Measurements from ENCODE around the gene SSBP4. TPM values are rescaled to one million over a fixed set of nuclear protein-coding genes. Genes with fewer than 3 reads are reported as not detected.
"Not testable (repeated sequence)": the region's sequence is repeated elsewhere in the genome, so short reads cannot be mapped to it uniquely, and the experiment has no call there.

The SSBP4 gene
- total RNA-seq, 4 donors from 2014 or later, result 29.9 to 62.9 (median 43.7) TPM

DNA sequence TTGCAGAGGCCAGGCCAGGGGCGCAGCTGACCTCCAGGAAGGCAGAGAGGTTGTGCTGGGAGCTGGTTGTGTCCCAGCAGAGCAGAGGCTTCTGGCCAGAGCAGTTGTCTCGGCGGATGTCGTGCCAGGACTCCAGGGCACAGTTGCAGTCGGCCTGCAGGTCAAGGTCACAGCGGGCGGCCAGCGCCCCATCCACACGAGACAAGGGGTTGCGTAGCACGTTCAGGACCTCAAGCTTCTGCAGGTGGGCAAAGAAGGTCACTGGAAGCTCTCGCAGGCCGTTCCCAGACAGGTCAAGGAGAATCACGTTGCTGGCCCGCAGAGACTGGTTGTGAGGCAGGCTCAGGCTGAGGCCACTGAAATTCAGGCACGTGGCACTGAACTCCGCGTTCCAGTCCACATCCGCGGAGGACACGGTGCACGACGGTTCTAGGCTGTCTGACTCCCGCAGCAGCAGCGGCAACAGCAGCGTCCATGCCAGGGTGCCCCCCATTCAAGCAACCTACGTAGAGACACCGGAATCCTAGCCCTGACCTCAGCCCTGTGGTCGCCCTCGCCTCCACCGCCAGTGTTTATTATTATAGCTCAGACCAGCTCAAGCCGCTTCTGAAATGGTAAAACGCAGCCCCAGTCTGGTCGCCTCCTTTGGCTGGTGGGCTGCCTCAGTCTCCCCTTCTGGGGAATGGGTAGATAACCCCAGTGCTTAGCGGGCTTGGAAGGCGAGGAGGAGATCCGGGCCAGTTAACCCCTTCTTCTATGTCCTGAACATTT is 22.5 kb upstream of the SSBP4 start:
- DNase-seq (ENCODE audit: low spot score), result no peak
- TF ChIP-seq, protein P1, sequence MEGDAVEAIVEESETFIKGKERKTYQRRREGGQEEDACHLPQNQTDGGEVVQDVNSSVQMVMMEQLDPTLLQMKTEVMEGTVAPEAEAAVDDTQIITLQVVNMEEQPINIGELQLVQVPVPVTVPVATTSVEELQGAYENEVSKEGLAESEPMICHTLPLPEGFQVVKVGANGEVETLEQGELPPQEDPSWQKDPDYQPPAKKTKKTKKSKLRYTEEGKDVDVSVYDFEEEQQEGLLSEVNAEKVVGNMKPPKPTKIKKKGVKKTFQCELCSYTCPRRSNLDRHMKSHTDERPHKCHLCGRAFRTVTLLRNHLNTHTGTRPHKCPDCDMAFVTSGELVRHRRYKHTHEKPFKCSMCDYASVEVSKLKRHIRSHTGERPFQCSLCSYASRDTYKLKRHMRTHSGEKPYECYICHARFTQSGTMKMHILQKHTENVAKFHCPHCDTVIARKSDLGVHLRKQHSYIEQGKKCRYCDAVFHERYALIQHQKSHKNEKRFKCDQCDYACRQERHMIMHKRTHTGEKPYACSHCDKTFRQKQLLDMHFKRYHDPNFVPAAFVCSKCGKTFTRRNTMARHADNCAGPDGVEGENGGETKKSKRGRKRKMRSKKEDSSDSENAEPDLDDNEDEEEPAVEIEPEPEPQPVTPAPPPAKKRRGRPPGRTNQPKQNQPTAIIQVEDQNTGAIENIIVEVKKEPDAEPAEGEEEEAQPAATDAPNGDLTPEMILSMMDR (IDR thresholded peaks at IDR 0.05), result no peak
- ATAC-seq (ENCODE audit: low FRiP score), result no peak

DNA sequence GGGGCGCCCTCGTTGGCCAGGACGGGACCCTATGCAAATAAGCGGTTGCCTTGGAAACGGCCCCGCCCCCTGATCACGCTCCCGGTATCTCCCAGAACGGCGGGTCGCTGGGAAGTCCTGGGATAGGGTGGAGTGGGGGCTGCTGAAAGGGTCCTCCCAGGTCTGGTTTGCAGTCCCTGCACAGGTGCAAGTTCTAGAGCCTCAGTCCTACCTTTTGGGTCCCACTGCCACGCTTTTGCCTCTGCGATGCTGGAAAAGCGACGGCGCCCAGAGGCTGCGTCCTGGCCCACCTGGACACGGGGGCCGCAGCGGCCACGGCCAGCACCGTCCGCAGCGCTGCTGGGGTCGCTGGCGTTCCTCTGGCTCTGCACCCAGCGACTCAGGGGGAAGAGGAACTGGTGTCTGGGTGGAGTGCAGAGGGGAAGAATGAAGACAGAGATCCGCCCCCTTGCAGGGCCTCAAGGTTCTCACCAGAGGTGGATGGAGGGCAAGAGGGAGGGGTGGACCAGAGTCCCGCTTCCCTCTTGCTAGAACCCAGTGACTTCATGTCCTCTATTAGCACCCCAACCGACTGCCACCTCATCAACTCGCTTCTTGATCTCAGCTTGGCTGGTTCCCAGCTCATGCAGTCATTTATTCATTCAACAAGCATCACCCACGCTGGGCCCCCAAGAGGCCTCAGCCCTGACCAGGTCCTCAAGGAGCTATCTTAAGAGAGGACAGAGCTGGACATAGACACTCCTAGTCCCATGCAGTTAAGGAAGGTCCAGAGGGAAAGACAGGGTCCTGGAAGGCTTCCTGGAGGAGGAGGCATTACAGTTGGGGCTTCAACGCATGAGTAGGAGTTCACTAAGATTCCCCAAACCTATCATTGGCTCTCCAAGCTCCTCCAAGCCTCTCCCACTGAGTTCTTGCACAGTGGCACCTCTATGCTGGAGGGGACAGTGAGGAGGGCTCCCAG is 21.7 kb upstream of the SSBP4 start, which contains the start of gene LRRC25:
Gene LRRC25, minus strand, starts transcription at position 381 of the 961 bp plus-strand sequence. CDS start 659 bp downstream, outside the sequence.
- TF ChIP-seq, protein P1 (IDR thresholded peaks at IDR 0.05), result no peak
- ATAC-seq (ENCODE audit: low FRiP score), result peak; percentile 31
- DNase-seq (ENCODE audit: low spot score), result no peak

DNA sequence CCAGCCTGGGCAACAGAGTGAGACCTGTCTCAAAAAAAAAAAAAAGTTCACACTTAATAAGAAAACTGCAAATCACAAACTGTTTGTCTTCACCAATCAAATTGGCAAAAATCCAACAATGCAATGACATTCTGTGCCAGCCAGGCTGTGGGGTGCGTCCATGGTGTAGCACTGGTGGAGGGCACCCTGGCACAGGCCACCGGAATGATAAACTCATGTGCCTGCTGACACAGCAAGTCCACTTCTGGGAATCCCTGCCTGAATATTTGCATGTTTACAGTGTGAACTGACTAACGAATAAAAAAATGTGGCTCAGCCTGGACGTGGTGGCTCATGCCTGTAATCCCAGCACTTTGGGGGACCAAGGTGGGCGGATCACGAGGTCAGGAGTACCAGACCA is 20.2 kb upstream of the SSBP4 start:
- DNase-seq (ENCODE audit: low spot score) (no peak), ATAC-seq (ENCODE audit: low FRiP score) (peak; percentile 44)
- TF ChIP-seq, protein P1 (IDR thresholded peaks at IDR 0.05), result no peak

DNA sequence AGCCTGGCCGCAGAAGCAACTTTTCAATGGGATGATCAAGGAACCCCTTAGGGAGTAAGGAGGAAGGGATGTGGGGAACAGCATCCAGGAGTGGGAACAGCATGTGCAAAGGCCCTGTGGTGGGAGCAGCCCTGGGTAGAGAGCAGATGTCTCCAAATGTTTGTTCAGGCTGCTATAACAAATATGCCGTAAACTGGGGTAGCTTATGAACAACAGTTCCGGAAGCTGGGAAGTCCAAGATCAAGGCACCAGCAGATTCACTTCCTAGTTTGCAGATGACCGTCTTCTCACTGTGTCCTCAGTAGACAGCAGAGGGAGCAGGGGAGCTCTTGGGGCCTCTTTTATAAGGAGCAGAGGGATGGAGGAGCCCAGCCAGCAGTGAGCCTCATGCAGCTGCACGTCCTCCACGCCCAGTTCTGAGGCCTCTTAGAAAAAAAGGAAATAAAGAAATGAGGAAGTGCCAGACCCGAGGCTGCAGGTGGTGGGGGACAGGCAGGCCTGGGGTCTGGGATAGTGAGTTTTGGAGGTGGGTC is 17.6 kb upstream of the SSBP4 start:
- TF ChIP-seq, protein P1 (IDR thresholded peaks at IDR 0.05), result no peak
- no peak for DNase-seq (ENCODE audit: low spot score)
- peak; percentile 7 for ATAC-seq (ENCODE audit: low FRiP score)

DNA sequence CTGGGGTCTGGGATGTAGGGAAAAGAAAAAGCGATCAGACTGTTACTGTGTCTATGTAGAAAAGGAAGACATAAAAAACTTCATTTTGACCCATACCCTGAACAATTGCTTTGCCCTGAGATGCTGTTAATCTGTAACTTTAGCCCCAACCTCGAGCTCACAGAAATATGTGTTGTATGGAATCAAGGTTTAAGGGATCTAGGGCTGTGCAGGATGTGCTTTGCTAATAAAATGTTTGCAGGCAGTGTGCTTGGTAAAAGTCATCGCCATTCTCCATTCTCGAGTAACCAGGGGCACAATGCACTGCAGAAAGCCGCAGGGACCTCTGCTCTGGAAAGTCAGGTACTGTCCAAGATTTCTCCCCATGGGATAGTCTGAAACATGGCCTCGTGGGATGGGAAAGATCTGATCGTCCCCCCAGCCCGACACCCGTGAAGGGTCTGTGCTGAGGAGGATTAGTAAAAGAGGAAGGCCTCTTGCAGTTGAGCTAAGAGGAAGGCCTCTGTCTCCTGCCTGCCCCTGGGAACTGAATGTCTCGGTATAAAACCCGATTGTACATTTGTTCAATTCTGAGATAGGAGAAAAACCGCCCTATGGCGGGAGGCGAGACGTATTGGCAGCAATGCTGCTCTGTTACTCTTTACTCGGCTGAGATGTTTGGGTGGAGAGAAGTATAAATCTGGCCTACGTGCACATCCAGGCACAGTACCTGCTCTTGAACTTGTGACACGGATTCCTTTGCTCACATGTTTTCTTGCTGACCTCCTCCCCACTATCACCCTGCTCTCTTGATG is 16.5 kb upstream of the SSBP4 start:
- not testable (repeated sequence) for DNase-seq (ENCODE audit: low spot score); ATAC-seq (ENCODE audit: low FRiP score)

DNA sequence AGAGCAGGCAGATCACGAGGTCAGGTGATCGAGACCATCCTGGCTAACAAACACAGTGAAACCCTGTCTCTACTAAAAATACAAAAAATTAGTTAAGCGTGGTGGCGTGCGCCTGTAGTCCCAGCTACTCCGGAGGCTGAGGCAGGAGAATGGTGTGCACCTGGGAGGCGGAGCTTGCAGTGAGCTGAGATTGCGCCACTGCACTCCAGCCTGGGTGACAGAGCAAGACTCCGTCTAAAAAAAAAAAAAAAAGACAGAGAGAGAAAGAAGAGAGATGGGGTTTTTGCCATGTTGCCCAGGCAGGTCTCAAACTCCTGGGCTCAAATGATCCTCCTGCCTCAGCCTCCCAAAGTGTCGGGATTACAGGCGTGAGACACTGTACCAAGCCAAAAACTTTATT is 13.4 kb upstream of the SSBP4 start:
- not testable (repeated sequence) for ATAC-seq (ENCODE audit: low FRiP score); DNase-seq (ENCODE audit: low spot score)

DNA sequence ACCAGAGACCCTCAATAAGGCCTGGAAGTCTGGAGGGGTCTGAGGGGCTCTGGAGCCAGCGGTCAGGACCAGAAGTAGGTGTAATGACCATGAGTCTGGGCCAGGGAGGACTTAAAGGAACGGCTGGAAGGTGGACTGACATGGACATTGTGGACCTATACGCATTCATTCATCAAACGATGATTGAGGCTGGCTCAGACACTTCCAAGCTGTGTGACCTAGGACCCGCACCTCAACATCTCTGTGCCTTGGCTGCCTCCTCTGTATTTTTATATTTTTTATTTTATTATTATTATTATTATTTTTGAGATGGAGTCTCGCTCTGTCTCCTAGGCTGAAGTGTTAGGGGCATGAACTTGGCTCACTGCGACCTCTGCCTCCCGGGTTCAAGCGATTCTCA is 12.4 kb upstream of the SSBP4 start:
- TF ChIP-seq, protein P1 (IDR thresholded peaks at IDR 0.05), result no peak
- ATAC-seq (ENCODE audit: low FRiP score), result no peak
- DNase-seq (ENCODE audit: low spot score), result no peak

All from omental fat pad (tissue), 4 donors.